ENCODE measurements around the gene PSMA7. TPM values are rescaled to one million over a fixed set of nuclear protein-coding genes. Genes with fewer than 3 reads are reported as not detected.
A peak's percentile ranks its signal among the peaks of the same experiment; 100 is the strongest.

PSMA7 gene
- total RNA-seq, 1 experiment from 2014 or later, result 332 TPM

- no peak overlapping the region for H3K4me3 Mint-ChIP-seq
- Histone ChIP-seq H2BK5ac (ENCODE audit: insufficient read length, low read length) (no peak overlapping the region), H3K56ac (ENCODE audit: insufficient read length, low read depth, low read length) (no peak overlapping the region), H4K8ac (replicated peaks; ENCODE audit: insufficient read length, low read depth, low read length) (no peak overlapping the region), H3T11ph (ENCODE audit: low read length) (no peak overlapping the region), H3K79me2 (ENCODE audit: insufficient read depth, low read length) (peaks cover 9% of the 10 kb centered on the region; the same call in 1 of the 2 replicates), H3K27me3 (ENCODE audit: insufficient read depth, low read length) (no peaks in the 10 kb centered on the region), H3K14ac (ENCODE audit: insufficient read depth, low read length) (no peak overlapping the region), H3K27ac (ENCODE audit: insufficient read length, low read depth, low read length) (no peak overlapping the region), H2BK120ac (ENCODE audit: low read depth, low read length, poor library complexity, severe bottlenecking) (no peak overlapping the region), H4K20me1 (ENCODE audit: control insufficient read depth, insufficient read depth, insufficient read length) (peaks cover 3% of the 10 kb centered on the region), H2AFZ (ENCODE audit: low read length) (no peak overlapping the region), H3K4ac (ENCODE audit: low read depth, low read length) (no peak overlapping the region), H3K4me1 (ENCODE audit: insufficient read depth, low read length) (no peaks in the 10 kb centered on the region), H4K91ac (ENCODE audit: insufficient read length, low read depth, low read length) (no peak overlapping the region), H2AK5ac (ENCODE audit: insufficient read length, low read length) (no peak overlapping the region), H2BK12ac (ENCODE audit: insufficient read length, low read depth, low read length) (no peak overlapping the region), H2BK20ac (ENCODE audit: low read depth, low read length, poor library complexity, severe bottlenecking) (no peak overlapping the region), H3K79me1 (ENCODE audit: insufficient read depth, low read depth, low read length, poor library complexity, severe bottlenecking) (peaks cover 17% of the 10 kb centered on the region), H3K9me3 (ENCODE audit: control insufficient read depth, low read depth, low read length) (no peaks in the 10 kb centered on the region), H3K9ac (ENCODE audit: extremely low read depth, insufficient read length, low read length) (no peak overlapping the region), H2BK15ac (ENCODE audit: low read depth, low read length) (no peak overlapping the region), H3K18ac (ENCODE audit: insufficient read length, low read depth, low read length) (no peak overlapping the region), H3K4me2 (ENCODE audit: insufficient read depth, insufficient read length, low read length) (no peak overlapping the region), H3K23ac (ENCODE audit: insufficient read length, low read depth, low read length) (no peak overlapping the region), H3K23me2 (ENCODE audit: insufficient read length, low read depth, low read length, poor library complexity, severe bottlenecking) (peaks cover 4% of the 10 kb centered on the region), H4K5ac (ENCODE audit: insufficient read length, low read depth, low read length) (no peak overlapping the region)
- H3K27me3 Mint-ChIP-seq (ENCODE audit: low read depth), result no peaks in the 10 kb centered on the region
- H3K9me3 Mint-ChIP-seq, result no peaks in the 10 kb centered on the region
- DNase-seq, result no peak
- no CpG with 5 or more reads among the region's 6 CpGs for WGBS (ENCODE audit: extremely low coverage, insufficient read length, low lambda C conversion rate)
- no peak for TF ChIP-seq CTCF (conservative IDR thresholded peaks at IDR 0.05)
- H3K4me1 Mint-ChIP-seq, result peaks cover 12 to 13% of the 10 kb centered on the region in 2 experiments
- H3K36me3 Mint-ChIP-seq (ENCODE audit: insufficient read depth in 1 of 3, low read depth in 3 of 3), result peaks cover 71 to 93% (median 89%) of the 10 kb centered on the region in 3 experiments
- peak overlapping the region in 2 of 3 experiments; percentile 11 to 28; a peak in 1 of 7 replicates for H3K27ac Mint-ChIP-seq
Observed at GRCh38 chr20:62127799-62128198, 15.4 kb downstream of the PSMA7 start.
